ENCODE measurements around the gene LMO4. TPM values are rescaled to one million over a fixed set of nuclear protein-coding genes. Genes with fewer than 3 reads are reported as not detected.

LMO4 gene
- polyA plus RNA-seq, 12 donors, result 44.1 to 109 (median 55.2) TPM; not detected in 1

DNA sequence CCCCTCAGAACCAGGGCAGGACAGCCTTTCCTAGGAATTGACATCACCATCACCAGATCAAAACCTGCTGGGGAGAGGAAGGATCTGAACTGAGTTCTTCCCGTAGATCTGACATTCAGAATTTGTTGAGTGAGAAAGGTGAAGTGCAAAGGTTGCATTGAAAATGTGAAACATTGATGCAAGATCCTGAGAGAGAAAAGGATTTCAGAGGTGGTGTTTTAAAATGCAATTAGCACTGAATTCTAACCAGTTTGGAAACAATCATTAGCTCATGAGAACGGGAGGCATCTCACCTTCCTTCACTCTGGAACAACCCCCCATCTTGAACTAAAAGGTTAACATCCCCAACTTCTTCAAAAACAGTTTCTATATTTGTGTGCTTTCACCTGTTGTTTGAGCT, 20.4 kb downstream of the LMO4 start:
- no peak for DNase-seq

DNA sequence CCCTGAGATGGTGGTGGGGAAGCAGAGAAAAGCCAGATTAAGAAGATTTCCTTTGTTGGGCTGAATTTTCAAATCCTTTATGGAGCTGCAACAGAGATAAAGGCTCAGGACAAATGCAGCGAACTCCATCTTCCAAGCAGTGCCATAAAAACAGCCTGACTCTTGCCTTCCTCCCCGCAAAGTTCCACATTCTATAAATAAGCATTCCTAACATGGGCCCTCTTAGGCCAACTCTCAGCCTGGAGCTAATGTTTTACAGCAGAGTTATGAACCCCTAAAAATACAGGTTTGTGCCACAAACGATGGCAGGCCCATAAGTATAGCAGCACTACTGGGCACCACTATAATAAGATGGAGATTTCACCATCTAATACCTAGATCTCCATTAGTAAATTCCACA, 27.2 kb downstream of the LMO4 start:
- DNase-seq, result no peak

DNA sequence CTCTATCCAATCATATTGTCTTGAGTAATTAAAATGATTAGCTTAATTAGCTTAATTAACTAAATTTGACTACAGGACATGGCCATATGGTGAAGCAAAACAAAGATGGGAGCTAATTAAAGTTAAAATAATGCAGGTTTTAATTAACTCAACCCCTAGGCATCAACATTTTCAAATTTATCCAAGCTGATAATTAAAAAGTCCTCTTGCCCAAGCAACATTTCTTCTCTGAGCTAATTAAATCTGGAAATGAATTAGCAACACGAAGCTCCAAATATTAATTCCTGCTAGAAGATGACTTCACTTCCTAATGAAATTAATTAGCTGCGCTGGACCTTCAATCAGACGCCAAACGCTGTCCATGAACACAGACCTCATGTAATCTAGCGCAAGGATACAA, 27.9 kb downstream of the LMO4 start:
- DNase-seq, result no peak

DNA sequence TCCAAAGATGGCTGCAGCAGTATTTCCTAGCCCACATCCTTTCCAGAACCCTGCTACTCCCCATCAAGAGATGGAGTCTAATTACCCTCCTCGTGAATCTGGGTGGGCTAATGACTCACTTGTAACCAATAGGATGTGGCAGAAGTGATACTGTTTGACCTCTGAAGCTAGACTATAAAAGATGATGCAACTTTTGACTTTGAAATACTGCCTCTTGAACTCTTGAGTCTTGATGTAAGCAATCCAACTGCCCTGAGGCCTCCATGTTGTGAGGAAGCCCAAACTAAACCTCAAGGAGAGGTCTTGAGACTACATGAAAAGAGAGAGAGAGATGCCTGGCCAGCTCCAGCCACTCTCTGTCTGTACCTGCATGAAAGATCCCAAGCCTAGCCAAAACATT, 29.5 kb downstream of the LMO4 start:
- no peak for DNase-seq

DNA sequence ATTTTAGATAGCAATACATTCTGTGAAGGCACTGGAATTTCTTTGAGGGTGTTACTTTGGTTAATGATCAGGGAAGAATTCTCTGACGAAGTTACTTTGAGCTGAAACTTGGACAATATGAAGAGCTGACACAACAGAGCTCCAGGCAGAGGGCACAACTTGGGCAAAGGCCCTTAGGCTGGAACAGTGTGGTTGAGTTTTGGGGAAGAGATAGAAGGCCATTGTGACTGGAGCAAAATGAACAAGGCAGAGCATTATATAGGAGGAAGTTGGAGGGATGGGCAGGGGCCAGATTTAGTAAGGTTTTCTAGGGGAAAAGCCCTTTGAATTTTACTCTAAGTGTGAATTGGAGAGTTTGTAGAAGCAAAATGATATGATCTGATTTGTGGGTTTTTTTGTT, 30.9 kb downstream of the LMO4 start:
- no peak for DNase-seq

DNA sequence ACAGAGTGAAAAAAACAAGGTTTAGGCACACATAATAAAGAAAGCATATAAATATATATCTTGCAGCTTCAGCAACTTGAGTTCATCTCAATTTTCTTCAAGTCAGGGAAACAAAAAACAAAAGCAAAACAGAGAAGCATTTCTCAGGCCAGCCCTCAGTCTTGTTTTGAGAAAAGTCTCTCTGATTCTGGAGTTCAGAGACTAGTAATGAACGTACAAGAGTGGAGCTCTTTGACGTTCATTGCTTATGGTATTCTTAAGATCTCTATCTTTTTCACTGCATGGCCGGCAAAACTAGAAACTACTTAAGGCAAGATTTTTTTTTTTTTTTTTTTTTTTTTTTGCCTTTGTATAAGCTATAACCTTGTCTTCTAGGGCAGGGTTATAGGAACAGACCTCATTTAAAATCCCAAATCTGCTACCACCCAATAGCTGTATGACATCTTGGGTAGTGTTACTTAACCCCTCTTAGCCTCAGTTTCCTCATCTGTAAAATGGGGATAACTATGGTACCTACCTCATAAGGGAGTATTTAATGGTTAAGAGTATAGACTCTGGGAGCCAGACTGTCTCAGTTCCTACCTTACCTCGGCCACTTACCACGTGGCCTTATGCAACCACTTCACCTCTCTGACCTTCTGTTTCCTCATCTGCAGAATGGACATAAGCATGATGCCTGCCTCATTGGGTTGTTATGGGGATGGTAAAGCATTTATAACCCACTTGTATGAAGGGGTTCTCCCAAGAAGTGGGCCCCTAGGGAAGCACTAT, 33.6 kb downstream of the LMO4 start:
- no peak for DNase-seq

DNA sequence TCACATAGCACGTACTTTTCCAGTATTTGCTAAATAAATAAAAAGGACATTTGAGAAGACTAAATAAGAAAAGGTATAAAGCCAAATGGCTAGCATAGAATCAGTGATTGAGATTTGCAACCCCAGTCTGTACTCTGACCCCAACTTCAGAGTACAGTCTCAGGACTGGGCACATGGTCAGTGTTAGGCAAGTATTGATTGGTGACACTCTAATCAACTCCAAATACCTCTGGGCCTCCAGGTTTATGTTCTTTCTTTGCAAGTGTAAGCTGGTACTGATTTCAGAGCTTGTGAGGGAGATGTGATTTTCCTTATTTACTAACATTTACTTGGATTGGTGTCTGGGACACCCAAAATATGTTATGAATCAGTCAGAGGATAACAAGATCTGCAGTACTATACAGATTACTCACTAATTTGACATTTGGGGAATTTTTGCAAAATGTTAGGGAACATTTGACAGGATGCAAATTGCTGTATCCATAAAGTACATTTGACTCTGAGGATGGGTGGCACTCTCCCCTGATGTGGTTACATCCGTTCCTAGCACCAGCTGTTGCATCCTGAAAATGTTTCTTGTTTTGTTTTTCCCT, 34.2 kb downstream of the LMO4 start:
- no peak for DNase-seq

DNA sequence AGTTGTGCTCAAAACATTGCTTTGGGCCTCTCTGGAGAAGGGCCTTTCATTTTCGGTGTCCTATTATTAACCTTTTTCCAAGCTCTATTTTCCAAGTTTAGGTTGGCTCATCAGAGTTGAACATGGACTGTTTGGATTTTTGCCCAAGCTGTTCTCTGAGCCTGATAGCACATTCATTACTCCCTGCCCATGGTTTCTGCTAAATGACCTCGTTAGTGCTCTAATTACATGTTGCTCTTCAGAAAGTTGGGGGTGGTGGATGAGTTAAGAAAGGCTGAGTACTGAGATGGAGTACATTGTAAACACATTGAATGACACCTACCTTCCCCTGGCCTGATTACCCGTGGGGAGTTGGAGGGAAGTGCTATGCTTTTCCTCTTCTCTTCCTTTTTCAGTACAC, 38.9 kb downstream of the LMO4 start:
- DNase-seq, result no peak

DNA sequence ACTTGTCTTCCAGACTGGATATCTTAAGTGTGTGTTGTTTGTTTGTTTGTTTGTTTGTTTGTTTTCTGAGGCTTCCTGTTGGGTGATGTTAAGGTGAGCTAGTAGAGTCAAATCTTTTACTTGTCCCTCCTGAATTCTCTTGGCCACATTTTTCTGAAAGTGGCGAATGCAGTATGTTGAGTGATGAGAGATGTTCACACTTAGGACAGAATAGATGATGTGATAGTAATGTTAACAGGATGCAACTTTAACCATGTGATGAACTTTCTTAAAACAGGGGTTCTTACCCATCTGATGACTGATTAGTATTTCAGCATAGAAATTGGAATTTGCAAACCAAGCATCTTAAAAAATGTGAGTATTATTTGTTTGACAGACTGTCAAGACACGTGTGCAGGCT, 40.2 kb downstream of the LMO4 start:
- DNase-seq, result no peak

DNA sequence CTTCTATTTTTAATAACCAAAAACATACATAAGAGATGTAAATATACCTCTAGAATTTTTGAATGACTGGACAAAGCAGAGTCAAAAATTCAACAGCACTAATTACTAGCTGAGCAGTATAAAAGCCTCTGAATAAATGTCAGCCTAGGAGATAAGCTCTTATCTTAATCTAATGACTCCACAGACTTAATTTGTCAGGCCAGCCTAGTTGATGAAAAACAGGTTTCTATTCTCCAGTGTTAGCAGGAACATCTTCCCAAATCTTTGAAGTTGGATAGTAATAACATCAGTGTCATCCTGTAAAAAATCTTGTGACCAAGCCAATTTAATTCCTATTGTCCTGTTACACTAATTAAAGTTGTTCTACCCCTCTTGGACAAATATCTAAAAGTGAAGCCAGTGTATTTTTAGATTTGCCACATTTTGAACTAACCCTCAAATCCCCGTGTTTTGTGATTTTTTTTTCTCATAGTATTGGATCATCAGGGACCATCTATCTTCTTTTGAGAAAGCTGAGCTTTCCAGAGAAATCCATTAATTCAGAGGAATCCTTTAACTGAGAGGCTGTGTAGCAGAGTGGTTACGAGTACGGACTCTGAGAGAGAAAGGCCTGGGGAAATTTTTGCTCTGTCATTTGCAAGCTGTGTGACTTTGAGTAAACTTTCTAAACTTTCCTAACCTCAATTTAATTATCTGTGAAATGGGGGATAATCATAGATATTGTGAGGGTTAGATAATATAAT, 41.2 kb downstream of the LMO4 start:
- no peak for DNase-seq

DNA sequence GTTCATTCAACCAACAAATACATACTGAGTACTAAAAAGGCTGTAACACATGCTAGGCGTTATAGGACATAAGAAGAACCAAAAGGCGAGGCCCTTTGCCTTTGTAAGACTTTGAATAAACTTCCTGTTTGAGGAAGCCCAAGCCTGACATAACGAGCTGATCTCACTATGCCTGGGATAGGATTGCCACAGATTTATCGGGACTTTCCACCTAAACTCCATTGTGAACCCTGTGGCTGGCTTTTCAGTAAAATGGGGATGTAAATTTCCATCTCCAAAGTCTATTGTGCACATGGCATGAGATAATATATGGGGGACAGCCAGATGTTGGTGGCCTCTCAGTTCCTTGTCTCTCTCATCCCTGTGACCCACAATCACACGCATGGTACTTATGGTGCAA, 41.9 kb downstream of the LMO4 start:
- DNase-seq, result no peak

DNA sequence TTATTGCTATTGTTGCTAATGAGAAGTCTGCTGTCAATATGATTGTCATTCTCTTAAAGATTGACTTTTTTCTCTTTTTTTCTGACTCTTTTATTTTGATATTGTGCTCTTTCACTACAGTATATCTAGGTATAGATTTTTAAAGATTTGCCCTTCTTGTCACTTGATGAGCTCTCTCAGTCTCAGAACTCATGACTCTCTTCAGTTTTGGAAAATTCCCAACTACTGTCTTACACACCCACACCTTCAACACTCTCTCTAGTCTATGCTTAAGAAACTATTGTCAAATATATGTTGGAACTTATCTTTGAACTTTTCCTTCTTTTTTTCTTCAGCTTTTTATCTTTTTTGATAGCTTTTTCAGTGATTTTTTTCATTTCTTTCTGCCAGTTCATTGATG, 50.6 kb downstream of the LMO4 start:
- DNase-seq, result no peak

DNA sequence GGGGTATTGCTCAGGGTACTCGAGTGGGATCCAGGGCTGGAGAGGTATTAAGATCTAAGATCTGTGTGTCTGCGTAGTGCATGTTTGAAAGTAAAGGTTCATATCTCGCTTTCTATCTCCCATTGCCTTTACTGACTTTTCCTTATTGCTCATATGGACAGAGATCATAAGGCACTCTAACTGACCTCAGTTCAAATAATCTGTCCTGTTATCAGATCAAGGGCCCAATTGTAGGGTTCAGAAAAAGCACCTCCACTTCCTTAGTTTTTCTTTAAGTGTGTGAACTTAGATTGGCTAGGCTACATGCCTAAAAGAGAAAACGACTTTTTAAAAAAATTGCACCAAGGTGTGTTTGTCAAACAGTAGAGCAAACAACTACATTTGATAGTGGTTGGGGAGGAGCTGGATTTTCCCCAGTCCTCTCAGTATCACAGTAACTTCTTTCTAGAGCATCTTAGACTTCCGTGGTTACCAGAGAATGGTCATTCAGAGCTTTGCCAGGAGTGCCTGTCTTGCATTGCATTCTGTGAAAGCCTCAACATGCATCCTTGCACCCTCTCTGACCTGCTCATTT, 57.6 kb downstream of the LMO4 start:
- DNase-seq, result no peak

DNA sequence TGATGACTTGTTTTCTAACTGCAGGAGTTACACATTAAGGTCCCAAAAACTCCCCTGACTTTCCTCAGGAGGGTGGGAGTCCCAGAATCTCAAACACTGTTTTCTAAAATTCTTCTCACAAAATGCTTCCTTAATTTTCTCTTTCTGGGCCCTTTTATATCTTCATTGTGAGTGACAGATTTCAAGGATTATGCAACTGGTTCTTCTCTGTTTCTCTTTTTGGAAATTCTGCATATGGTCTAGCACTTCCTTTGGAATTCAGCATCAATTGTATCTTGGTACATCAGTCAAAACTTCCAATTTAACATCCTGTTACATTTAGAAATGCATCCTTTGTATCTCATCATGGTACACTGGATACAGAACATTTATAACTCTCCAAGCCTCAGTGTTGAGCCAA, 59.7 kb downstream of the LMO4 start:
- DNase-seq, result no peak

DNA sequence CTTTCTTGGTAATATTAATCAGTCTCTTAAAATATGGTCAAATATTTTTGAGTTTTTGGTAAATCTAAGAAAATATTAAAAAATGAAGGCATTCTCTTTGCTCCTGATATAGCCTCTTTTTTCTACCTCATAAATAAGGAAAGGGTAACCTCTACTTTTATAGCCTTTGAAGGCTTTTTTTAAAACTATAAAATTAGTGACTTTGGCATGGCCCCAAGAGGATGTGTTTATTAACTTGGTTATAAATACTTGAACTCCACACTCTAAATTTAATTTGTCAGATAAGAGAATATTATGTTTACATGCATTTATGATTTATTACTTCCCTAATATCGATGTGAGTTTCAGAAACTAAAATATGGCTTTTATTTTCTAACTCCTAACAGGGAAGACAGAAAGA, 60.3 kb downstream of the LMO4 start:
- no peak for DNase-seq

DNA sequence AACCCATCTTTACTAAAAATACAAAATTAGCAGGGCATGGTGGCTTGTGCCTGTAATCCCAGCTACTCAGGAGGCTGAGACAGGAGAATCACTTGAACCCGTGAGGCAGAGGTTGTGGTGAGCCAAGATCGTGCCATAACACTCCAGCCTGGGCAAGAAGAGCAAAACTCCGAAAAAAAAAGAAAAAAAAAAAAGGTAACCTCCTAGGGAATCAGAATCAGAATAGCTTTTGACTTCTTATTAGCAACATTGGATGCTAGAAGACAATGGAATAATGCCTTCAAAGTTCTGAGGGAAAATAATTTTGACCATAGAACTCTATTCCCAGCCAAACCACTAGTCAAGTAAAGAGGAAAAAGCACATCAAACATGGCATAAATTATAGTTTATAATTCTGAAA, 60.9 kb downstream of the LMO4 start:
- DNase-seq, result no peak

DNA sequence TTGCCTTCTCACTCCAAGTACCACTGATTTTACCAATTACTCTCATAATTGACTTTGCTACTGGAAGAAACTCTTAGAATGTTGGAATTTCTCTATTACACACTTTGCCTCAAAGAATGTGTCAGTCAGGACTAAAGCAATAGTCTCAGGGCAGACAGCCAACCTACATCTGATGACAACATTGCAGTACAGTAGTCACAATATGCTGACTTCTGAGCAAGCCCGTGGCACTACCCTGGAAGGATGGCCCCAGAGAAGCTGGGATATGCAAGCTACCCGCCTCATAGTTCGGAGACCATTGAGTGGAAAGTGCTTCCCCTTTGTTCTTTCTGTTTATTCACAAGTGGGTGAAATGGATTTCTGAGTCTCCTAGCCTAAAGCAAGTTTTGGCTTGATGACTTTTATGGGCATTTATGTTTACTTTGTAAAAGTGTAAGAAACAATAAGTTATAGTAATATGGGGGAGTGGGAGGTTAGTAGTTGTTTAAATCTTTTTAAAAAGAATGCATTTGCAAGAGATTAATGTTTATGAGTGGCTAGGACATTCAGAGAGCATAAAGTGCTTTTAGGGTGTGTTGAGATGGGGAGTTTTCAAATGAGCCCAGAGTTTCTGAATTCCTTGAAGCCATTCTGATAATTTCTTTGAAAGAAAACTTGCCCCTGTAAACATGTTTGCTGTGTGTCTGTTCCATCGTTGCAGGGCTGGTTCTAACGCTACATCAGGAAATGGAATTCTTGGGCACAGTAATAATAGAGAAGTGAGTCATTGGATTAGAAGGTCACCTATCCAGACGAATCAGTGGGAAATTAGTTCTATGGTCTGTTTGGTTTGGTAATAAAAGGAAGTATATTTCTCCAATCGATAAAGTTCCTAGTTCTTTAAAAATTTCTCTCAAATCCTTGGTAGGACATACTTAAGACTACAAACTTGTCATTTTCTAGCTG, 63.8 kb downstream of the LMO4 start:
- DNase-seq, result no peak

DNA sequence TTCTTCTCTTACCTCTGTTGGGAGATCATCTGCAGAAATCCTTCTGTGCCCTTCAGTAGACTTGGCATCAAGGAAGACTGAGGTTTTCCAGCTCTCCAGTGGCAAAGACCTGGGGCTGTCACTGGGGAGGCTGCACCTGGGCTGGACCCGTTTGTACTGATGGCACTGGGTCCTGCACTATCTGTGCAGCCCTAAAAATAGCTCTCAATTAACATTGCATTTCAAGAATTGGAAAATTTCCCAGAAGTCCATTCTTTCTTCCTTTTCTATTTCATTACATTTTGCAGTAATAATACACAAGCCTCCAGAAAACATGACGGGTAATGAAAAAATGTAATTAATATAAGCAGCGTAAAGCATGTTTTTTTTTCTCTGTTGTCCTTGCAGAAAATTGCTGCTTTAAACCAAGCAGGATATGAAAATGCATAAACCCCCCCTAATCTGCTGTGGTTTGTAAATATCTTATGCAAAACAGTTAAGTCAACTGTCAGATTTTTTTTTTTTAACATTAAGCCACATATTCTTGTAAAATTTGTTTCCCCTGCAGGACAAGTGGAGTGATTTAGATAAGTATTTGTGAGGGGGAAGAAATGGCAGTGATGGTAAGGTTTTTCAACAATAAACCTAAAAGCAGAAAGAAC, 64.9 kb downstream of the LMO4 start:
- no peak for DNase-seq

DNA sequence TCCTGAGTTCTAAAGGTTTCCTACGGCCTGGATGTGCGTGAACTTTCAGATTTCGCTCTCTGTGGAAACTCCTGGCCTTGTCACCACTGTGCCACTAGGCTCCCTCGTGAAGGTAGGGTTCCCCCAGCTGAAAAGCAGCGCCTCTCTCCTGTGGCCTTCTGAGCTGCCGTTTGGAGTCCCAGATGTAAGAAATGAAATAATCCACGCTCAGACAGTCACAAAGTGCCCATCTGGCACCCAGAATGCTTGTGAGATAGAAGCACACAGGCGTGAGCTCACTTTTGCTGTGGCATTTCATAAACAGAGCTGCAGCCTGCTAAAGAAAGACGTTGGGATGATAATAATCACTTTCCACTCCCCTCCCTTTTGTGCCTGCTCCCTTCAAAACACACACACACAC, 65.8 kb downstream of the LMO4 start:
- DNase-seq, result no peak

DNA sequence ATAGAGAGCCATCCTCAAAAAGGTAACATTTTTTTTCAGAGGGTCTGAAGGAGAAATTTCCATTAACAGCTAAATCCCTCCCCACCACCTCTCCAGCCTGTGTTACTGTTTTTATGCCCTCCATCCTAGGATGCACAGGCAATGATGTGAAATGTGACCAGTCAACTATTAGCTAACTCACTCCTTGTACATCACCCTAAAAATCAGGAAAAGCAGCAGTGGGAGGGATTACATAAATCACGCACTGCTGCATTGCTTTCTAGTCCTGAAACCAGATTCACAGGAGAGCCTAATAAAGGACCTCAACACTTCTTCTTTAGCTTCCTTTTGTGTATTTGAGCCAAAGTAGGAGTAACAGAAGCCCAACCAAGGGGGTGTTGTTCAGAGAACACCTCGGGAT, 66.3 kb downstream of the LMO4 start:
- no peak for DNase-seq

Data from muscle of arm (tissue), 12 donors.